Tibial artery (tissue), 4 donors: Measurements from ENCODE around the gene URI1.

Experiments
- DNase-seq, 2 donors: peaks; one replicate each; pipeline ENCODE4 v3.0.0-alpha.2; 2019
- H3K27ac ChIP-seq, 2 donors: fragments of 200-600 bp; sonication (generic) in 1 of 2; 1 replicate in 1 of 2; 2 replicates in 1 of 2; pipeline ENCODE4 v1.5.1; 2018 to 2019; ENCODE audit warnings: mild to moderate bottlenecking in 1 of 2
- H3K27me3 ChIP-seq, 2 donors: fragments of 200-600 bp; sonication (generic) in 1 of 2; one replicate each; pipeline versions ENCODE4 v1.5.1 to v1.6.0; 2016 to 2019
- H3K36me3 ChIP-seq, 3 donors: fragments of 200-600 bp; sonication (generic) in 2 of 3; one replicate each; pipeline ENCODE4 v1.5.1; 2016 to 2019; ENCODE audit warnings: mild to moderate bottlenecking in 2 of 3
- H3K4me1 ChIP-seq, 4 donors: fragments of 200-600 bp; sonication (generic) in 2 of 4; 1 replicate in 3 of 4; 2 replicates in 1 of 4; pipeline ENCODE4 v1.5.1; 2016 to 2019
- H3K4me3 ChIP-seq, 2 donors: fragments of 200-600 bp; sonication (generic) in 1 of 2; 1 replicate in 1 of 2; 2 replicates in 1 of 2; pipeline ENCODE4 v1.5.1; 2018 to 2019; ENCODE audit warnings: mild to moderate bottlenecking in 2 of 2
- H3K9me3 ChIP-seq, 3 donors: fragments of 200-600 bp; sonication (generic) in 1 of 3; one replicate each; pipeline ENCODE4 v1.5.1; 2016 to 2019
- CTCF ChIP-seq, 2 experiments: fragments of 200-600 bp in 1 of 2; fragments of 450-650 bp in 1 of 2; IDR thresholded peaks; one replicate each; pipeline ENCODE4 v1.5.1; 2017 to 2019; ENCODE audit warnings: antibody characterized with exemption in 2 of 2, mild to moderate bottlenecking in 1 of 2, moderate library complexity in 1 of 2
- intact Hi-C: fragments of 100-400 bp; cut with DNase I; formaldehyde crosslinking; loops from one replicate; pipeline ENCODE4 v1.15.0; 2023; ENCODE audit warnings: low total_unique reads

The URI1 gene

GRCh38 chr19:29992233-29992867, 50.3 kb downstream of the URI1 start:
- H3K27ac ChIP-seq, result no peak overlapping the region
- no peaks in the 10 kb centered on the region for H3K27me3 ChIP-seq
- TF ChIP-seq CTCF (IDR thresholded peaks at IDR 0.05), result no peak
- DNase-seq, result no peak
- H3K4me3 ChIP-seq, result no peak overlapping the region
- intact Hi-C loops, result no loop called here
- peaks cover 10 to 17% (median 16%) of the 10 kb centered on the region in 3 donors for H3K36me3 ChIP-seq
- H3K9me3 ChIP-seq, result peaks cover 0 to 5% (median 4%) of the 10 kb centered on the region in 3 donors
- no peaks in the 10 kb centered on the region for H3K4me1 ChIP-seq

GRCh38 chr19:29999490-29999889, 57.5 kb downstream of the URI1 start:
- H3K4me1 ChIP-seq, result no peaks in the 10 kb centered on the region
- intact Hi-C loops, result no loop called here
- peaks cover 3 to 7% (median 5%) of the 10 kb centered on the region in 3 donors for H3K36me3 ChIP-seq
- no peaks in the 10 kb centered on the region for H3K9me3 ChIP-seq
- no peak for DNase-seq
- no peak overlapping the region for H3K27ac ChIP-seq
- H3K4me3 ChIP-seq, result no peak overlapping the region
- TF ChIP-seq CTCF (IDR thresholded peaks at IDR 0.05), result no peak
- H3K27me3 ChIP-seq, result no peaks in the 10 kb centered on the region

DNA sequence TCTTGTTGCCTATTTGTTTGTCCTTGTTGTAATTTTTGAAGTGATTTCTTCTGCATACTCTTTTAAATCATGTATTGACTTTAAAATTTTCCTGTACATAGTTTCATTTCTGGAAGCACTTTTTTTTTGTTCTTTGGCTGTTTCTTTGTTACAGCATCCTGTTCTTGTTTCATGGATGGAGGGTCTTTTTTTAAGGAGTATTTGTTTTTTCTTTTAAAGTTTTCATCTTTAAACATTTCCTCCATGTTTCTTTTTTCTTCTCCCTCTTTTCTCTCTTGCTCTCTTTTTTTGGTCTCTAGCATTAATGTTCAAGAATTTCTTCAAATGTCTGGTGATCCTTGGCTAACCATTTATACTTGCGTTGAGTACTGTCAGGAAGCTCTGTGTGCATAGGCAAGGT, 58.8 kb downstream of the URI1 start:
- H3K4me3 ChIP-seq, result no peak overlapping the region
- H3K36me3 ChIP-seq, result peaks cover 0 to 7% (median 3%) of the 10 kb centered on the region in 3 donors
- no peak overlapping the region for H3K27ac ChIP-seq
- TF ChIP-seq CTCF (IDR thresholded peaks at IDR 0.05), result no peak
- intact Hi-C loops, result no loop called here
- DNase-seq, result no peak
- no peaks in the 10 kb centered on the region for H3K27me3 ChIP-seq
- no peaks in the 10 kb centered on the region for H3K9me3 ChIP-seq
- no peaks in the 10 kb centered on the region for H3K4me1 ChIP-seq

DNA sequence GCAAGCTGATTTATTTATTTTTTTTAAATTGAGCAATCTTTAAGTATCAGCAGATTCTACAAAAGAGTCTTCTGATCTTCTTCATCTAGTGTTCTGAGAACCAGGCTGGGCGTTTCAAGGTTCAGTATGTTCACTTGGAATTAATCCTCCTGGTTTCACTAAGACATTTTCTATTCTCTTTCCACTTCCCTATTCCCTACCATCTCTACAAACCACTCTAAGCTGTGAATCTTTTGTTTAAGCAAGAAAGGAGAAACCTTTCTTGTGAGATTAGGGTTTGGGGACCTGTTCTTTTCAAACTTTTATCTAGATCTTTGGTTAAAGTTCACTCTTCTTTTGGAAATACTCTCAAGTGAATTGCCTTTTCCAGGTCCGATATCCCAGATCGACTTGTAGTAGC, 59.3 kb downstream of the URI1 start:
- Histone ChIP-seq H3K36me3 (peaks cover 0 to 9% (median 3%) of the 10 kb centered on the region in 3 donors), H3K27me3 (no peaks in the 10 kb centered on the region), H3K4me3 (no peak overlapping the region), H3K4me1 (no peaks in the 10 kb centered on the region), H3K9me3 (no peaks in the 10 kb centered on the region), H3K27ac (no peak overlapping the region)
- DNase-seq, result no peak
- intact Hi-C loops, result no loop called here
- TF ChIP-seq CTCF (IDR thresholded peaks at IDR 0.05), result no peak

- Histone ChIP-seq H3K27me3 (no peaks in the 10 kb centered on the region), H3K9me3 (no peaks in the 10 kb centered on the region), H3K36me3 (peaks cover 0 to 9% (median 3%) of the 10 kb centered on the region in 3 donors), H3K4me1 (no peaks in the 10 kb centered on the region), H3K27ac (no peak overlapping the region), H3K4me3 (no peak overlapping the region)
- DNase-seq, result no peak
- TF ChIP-seq CTCF (IDR thresholded peaks at IDR 0.05), result no peak
- intact Hi-C loops, result no loop called here
Measured at GRCh38 chr19:30001791-30002190, 59.8 kb downstream of the URI1 start.

DNA sequence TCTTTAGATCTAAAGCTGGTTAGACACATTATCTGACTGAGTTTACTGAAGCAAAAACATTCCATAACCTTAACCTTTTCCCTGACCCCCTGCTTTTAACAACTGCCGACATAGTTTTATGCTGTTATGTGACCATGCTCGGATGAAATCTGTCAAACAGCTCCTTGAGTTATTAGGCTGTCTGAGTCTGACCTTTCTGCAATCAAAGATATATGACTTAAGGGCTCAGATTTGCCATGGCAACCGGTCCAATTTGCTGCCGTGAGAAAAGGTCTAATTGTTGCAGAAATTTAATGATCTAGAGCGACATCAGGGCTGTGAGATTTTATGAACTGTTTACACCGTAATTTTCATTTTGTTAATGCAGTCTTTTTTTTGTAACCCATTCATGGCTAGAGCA, 61.8 kb downstream of the URI1 start:
- Histone ChIP-seq H3K9me3 (no peaks in the 10 kb centered on the region), H3K36me3 (peaks cover under 1 to 10% (median 7%) of the 10 kb centered on the region in 3 donors), H3K4me3 (no peak overlapping the region), H3K27me3 (no peaks in the 10 kb centered on the region), H3K4me1 (no peaks in the 10 kb centered on the region), H3K27ac (no peak overlapping the region)
- DNase-seq, result no peak
- intact Hi-C loops, result no loop called here
- TF ChIP-seq CTCF (IDR thresholded peaks at IDR 0.05), result no peak
